Panc1 (cell line): ENCODE measurements around the gene FHOD1.

ENCODE experiments used
- CTCF ChIP-seq: fragments of 450-650 bp; IDR thresholded peaks from 2 replicates; pipeline ENCODE4 v1.5.1; 2017; ENCODE audit warnings: mild to moderate bottlenecking
- REST ChIP-seq, 2 experiments: IDR thresholded peaks; 2 replicates each; pipeline ENCODE4 v1.6.1; 2011 to 2012; ENCODE audit warnings: low read depth in 2 of 2, control low read depth in 1 of 2, low read length in 1 of 2, mild to moderate bottlenecking in 1 of 2, moderate library complexity in 1 of 2; ENCODE audit not compliant: insufficient read depth in 1 of 2
- SIN3A ChIP-seq: IDR thresholded peaks from 2 replicates; pipeline ENCODE4 v1.6.1; 2012; ENCODE audit warnings: low read depth, mild to moderate bottlenecking, low read length, moderate library complexity, borderline replicate concordance; ENCODE audit not compliant: insufficient read depth

GRCh38 chr16:67283039-67283825 is 36.0 kb upstream of the FHOD1 start:
- TF ChIP-seq CTCF (peak; percentile 9; the same call in 1 of the 2 replicates), SIN3A (no peak), REST (IDR thresholded peaks at IDR 0.05; ENCODE audit: insufficient read depth in 1 of 2, low read depth in 2 of 2, low read length in 1 of 2) (no peak)
